ENCODE measurements around the gene DLX1. TPM values are rescaled to one million over a fixed set of nuclear protein-coding genes. Genes with fewer than 3 reads are reported as not detected.

Gene DLX1
- total and polyA plus RNA-seq, 9 of the 15 experiments (the other 6 are each of a cell fraction or from before 2014, with no cell fraction given) = 1.9 to 26.2 (median 9.6) TPM

- no peak for FAIRE-seq
- ChIA-PET POLR2A (interaction anchor here (0.7 kb wide), 1 partner anchor 434 kb away, joined by 3 read pairs; no protein-coding TSS in a partner anchor), CTCF (ENCODE audit: low intra/inter-chr PET ratio) (no interaction called here)
- Histone ChIP-seq H2AFZ (ENCODE audit: low read depth, low read length) (no peak overlapping the region), H3K27me3 (ENCODE audit: control insufficient read depth in 2 of 2, insufficient read depth in 2 of 2, low read length in 2 of 2) (peaks cover 4 to 5% of the 10 kb centered on the region in 2 experiments; a peak in 2 of 5 replicates), H3K4me2 (ENCODE audit: insufficient read depth, low read length) (no peak overlapping the region), H3K36me3 (ENCODE audit: control insufficient read depth, insufficient read depth, low read length) (no peaks in the 10 kb centered on the region), H3K27ac (ENCODE audit: extremely low read depth, low read depth, low read length) (no peak overlapping the region), H4K20me1 (replicated peaks; ENCODE audit: control insufficient read depth, insufficient read depth, low read length) (no peaks in the 10 kb centered on the region), H3K4me3 (no peak overlapping the region), H3K9me1 (ENCODE audit: control insufficient read depth, insufficient read depth, low read length) (no peaks in the 10 kb centered on the region), H3K79me2 (ENCODE audit: control insufficient read depth, insufficient read depth, low read length) (no peaks in the 10 kb centered on the region), H3K9ac (ENCODE audit: insufficient read depth in 1 of 2, low read depth in 2 of 2, low read length in 2 of 2) (no peak overlapping the region), H3K4me1 (replicated peaks in 1 of 2; ENCODE audit: control insufficient read depth in 2 of 2, insufficient read depth in 2 of 2, low read length in 2 of 2) (no peaks in the 10 kb centered on the region), H3K9me3 (replicated peaks; ENCODE audit: control insufficient read depth, insufficient read depth, low read depth, low read length) (no peaks in the 10 kb centered on the region)
- BruUV-seq (replicated peaks) = no TSS peak
- in situ Hi-C loops (cut with MboI) (no loop called here), intact Hi-C loops (cut with micrococcal nuclease) (no loop called here)
- WGBS (ENCODE audit: insufficient coverage, low coverage, missing lambda C conversion rate) = 1% methylated on average over 5 of the region's 5 CpGs
- DNase-seq (ENCODE audit: extremely low read depth in 1 of 4, low spot score in 3 of 4) = no peak
- no peak for ATAC-seq
- TF ChIP-seq ZNF318 (IDR thresholded peaks at IDR 0.05; ENCODE audit: borderline replicate concordance in 1 of 2, low read depth in 1 of 2) (no peak), ZNF79 (CRISPR knock-in tag; IDR thresholded peaks at IDR 0.05; ENCODE audit: low read depth) (no peak), KLF10 (CRISPR knock-in tag; IDR thresholded peaks at IDR 0.05) (no peak)
- TF ChIP-seq, protein P1, sequence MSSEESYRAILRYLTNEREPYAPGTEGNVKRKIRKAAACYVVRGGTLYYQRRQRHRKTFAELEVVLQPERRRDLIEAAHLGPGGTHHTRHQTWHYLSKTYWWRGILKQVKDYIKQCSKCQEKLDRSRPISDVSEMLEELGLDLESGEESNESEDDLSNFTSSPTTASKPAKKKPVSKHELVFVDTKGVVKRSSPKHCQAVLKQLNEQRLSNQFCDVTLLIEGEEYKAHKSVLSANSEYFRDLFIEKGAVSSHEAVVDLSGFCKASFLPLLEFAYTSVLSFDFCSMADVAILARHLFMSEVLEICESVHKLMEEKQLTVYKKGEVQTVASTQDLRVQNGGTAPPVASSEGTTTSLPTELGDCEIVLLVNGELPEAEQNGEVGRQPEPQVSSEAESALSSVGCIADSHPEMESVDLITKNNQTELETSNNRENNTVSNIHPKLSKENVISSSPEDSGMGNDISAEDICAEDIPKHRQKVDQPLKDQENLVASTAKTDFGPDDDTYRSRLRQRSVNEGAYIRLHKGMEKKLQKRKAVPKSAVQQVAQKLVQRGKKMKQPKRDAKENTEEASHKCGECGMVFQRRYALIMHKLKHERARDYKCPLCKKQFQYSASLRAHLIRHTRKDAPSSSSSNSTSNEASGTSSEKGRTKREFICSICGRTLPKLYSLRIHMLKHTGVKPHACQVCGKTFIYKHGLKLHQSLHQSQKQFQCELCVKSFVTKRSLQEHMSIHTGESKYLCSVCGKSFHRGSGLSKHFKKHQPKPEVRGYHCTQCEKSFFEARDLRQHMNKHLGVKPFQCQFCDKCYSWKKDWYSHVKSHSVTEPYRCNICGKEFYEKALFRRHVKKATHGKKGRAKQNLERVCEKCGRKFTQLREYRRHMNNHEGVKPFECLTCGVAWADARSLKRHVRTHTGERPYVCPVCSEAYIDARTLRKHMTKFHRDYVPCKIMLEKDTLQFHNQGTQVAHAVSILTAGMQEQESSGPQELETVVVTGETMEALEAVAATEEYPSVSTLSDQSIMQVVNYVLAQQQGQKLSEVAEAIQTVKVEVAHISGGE (CRISPR knock-in tag; IDR thresholded peaks at IDR 0.05) = no peak
Measured at GRCh38 chr2:172131713-172132555, 46.6 kb downstream of the DLX1 start.

Measured in K562 (cell line).